ENCODE data around the gene AGBL1. TPM values are rescaled to one million over a fixed set of nuclear protein-coding genes. Genes with fewer than 3 reads are reported as not detected.

Gene AGBL1
- total RNA-seq, 6 experiments from 2014 or later, result not detected

- H3K4me1 Mint-ChIP-seq (ENCODE audit: low read depth), result no peaks in the 10 kb centered on the region
- no peak for DNase-seq
- H3K4me3 Mint-ChIP-seq, result no peak overlapping the region
- no peak for TF ChIP-seq CTCF (IDR thresholded peaks at IDR 0.05)
- peaks cover 51% of the 10 kb centered on the region for H3K9me3 Mint-ChIP-seq
- H3K36me3 Mint-ChIP-seq (ENCODE audit: low read depth), result no peaks in the 10 kb centered on the region; the same call in 1 of the 2 replicates
- no peaks in the 10 kb centered on the region for H3K27me3 Mint-ChIP-seq (ENCODE audit: insufficient read depth)
- H3K27ac Mint-ChIP-seq, result no peak overlapping the region
These were observed 315.2 kb downstream of the AGBL1 start for GRCh38 chr15:86394866-86395265.

- no peak for DNase-seq
- TF ChIP-seq CTCF (IDR thresholded peaks at IDR 0.05), result no peak
- H3K9me3 Mint-ChIP-seq, result peaks cover 43% of the 10 kb centered on the region
- H3K4me1 Mint-ChIP-seq (ENCODE audit: low read depth), result no peaks in the 10 kb centered on the region
- no peak overlapping the region for H3K27ac Mint-ChIP-seq
- H3K36me3 Mint-ChIP-seq (ENCODE audit: low read depth), result no peaks in the 10 kb centered on the region
- H3K4me3 Mint-ChIP-seq, result no peak overlapping the region
- no peaks in the 10 kb centered on the region for H3K27me3 Mint-ChIP-seq (ENCODE audit: insufficient read depth)
These were observed 319.6 kb downstream of the AGBL1 start for GRCh38 chr15:86399041-86399954.

GRCh38 chr15:86403221-86403620 lies 323.6 kb downstream of the AGBL1 start:
- no peaks in the 10 kb centered on the region for H3K36me3 Mint-ChIP-seq (ENCODE audit: low read depth)

GRCh38 chr15:86403914-86404583 lies 324.4 kb downstream of the AGBL1 start:
- H3K4me3 Mint-ChIP-seq, result no peak overlapping the region
- no peaks in the 10 kb centered on the region for H3K4me1 Mint-ChIP-seq (ENCODE audit: low read depth)
- H3K36me3 Mint-ChIP-seq (ENCODE audit: low read depth), result no peaks in the 10 kb centered on the region
- no peak overlapping the region for H3K27ac Mint-ChIP-seq
- TF ChIP-seq CTCF (IDR thresholded peaks at IDR 0.05), result no peak
- no peak for DNase-seq
- H3K9me3 Mint-ChIP-seq, result peaks cover 51% of the 10 kb centered on the region
- no peaks in the 10 kb centered on the region for H3K27me3 Mint-ChIP-seq (ENCODE audit: insufficient read depth)

More at GRCh38 chr15:86403221-86403620, 323.6 kb downstream of the AGBL1 start:
- no peak overlapping the region for H3K4me3 Mint-ChIP-seq
- peaks cover 46% of the 10 kb centered on the region for H3K9me3 Mint-ChIP-seq
- H3K27me3 Mint-ChIP-seq (ENCODE audit: insufficient read depth), result no peaks in the 10 kb centered on the region
- no peak for DNase-seq
- H3K27ac Mint-ChIP-seq, result no peak overlapping the region
- no peak for TF ChIP-seq CTCF (IDR thresholded peaks at IDR 0.05)
- H3K4me1 Mint-ChIP-seq (ENCODE audit: low read depth), result no peaks in the 10 kb centered on the region

GRCh38 chr15:86408261-86408660 lies 328.6 kb downstream of the AGBL1 start:
- no peak overlapping the region for H3K4me3 Mint-ChIP-seq
- no peak for TF ChIP-seq CTCF (IDR thresholded peaks at IDR 0.05)
- peaks cover 48% of the 10 kb centered on the region for H3K9me3 Mint-ChIP-seq
- H3K27me3 Mint-ChIP-seq (ENCODE audit: insufficient read depth), result no peaks in the 10 kb centered on the region
- H3K4me1 Mint-ChIP-seq (ENCODE audit: low read depth), result no peaks in the 10 kb centered on the region
- DNase-seq, result no peak
- no peak overlapping the region for H3K27ac Mint-ChIP-seq
- H3K36me3 Mint-ChIP-seq (ENCODE audit: low read depth), result no peaks in the 10 kb centered on the region; the same call in 1 of the 2 replicates

Measured in HFFc6 (cell line).